Neural progenitor cell (in vitro differentiated cells): Measurements from ENCODE around the gene RXRA.

ENCODE experiments used
- EZH2 ChIP-seq: fragments of 200-600 bp; sonication (generic); IDR thresholded peaks from 2 replicates; pipeline ENCODE4 v1.6.1; 2017; ENCODE audit warnings: antibody characterized with exemption, mild to moderate bottlenecking, moderate library complexity
- TF ChIP-seq, protein P1 (sequence below): fragments of 200-600 bp; sonication (generic); IDR thresholded peaks from 2 replicates; pipeline ENCODE4 v1.5.1; 2017; ENCODE audit warnings: antibody characterized with exemption, mild to moderate bottlenecking

DNA sequence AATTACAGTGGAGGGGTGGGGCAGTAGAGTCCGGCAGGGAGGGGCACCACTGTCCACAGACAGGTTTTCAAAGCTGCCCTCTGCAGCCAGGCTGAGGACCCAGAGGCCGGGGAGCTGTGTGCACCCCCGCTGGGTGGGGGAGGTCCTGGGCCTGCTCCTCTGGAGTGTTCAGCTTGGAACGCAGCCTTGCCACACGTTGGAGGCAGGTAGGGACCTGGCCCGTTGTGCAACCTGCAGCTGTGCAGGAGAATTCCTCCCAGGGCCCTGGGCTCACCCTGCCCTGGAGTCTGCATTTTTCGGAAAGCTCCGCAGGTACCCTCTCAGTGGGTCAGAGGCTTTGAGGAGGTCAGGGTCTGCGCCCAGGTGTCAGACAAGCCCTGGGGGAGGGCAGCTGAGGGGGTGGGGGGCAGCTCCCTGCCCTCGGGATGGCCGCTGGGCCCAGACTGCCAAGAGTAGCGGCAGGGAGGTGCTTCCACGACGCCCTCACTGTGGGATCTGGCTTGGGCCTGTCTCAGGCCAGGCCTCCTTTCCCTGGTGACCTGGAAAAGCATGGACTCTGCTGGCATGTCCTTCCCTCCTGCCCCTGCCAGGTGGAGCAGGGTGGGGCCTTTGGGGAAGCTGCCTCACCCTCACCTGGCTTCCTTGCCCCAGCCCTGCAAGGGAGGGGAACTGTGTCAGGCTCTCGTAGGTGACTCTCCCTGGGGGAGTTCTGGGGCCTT, 29.5 kb downstream of the RXRA start:
- TF ChIP-seq, protein P1, sequence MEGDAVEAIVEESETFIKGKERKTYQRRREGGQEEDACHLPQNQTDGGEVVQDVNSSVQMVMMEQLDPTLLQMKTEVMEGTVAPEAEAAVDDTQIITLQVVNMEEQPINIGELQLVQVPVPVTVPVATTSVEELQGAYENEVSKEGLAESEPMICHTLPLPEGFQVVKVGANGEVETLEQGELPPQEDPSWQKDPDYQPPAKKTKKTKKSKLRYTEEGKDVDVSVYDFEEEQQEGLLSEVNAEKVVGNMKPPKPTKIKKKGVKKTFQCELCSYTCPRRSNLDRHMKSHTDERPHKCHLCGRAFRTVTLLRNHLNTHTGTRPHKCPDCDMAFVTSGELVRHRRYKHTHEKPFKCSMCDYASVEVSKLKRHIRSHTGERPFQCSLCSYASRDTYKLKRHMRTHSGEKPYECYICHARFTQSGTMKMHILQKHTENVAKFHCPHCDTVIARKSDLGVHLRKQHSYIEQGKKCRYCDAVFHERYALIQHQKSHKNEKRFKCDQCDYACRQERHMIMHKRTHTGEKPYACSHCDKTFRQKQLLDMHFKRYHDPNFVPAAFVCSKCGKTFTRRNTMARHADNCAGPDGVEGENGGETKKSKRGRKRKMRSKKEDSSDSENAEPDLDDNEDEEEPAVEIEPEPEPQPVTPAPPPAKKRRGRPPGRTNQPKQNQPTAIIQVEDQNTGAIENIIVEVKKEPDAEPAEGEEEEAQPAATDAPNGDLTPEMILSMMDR, result no peak
- TF ChIP-seq EZH2, result no peak
